ENCODE results near the gene ARHGAP15.

GRCh38 chr2:143237146-143237777 is 108.0 kb downstream of the ARHGAP15 start:
- no peak for TF ChIP-seq CTCF (IDR thresholded peaks at IDR 0.05; ENCODE audit: low read length)
- no peak for TF ChIP-seq EZH2 (IDR thresholded peaks at IDR 0.05; ENCODE audit: borderline replicate concordance, low read length)
